Mesenchymal stem cell (in vitro differentiated cells and primary cell): Measurements from ENCODE around the gene CALML4.

Experiments
- DNase-seq: peaks from one replicate; pipeline ENCODE4 v3.0.0-alpha.2; 2013
- H2AFZ ChIP-seq: one replicate; pipeline ENCODE4 v1.6.1; 2013; ENCODE audit warnings: low read depth, mild to moderate bottlenecking, control low read depth, inconsistent platforms, low read length, moderate library complexity
- H2AK5ac ChIP-seq: 2 replicates; pipeline ENCODE4 v1.6.1; 2013; ENCODE audit warnings: low read length, moderate library complexity, mild to moderate bottlenecking, inconsistent platforms; ENCODE audit not compliant: severe bottlenecking
- H2BK120ac ChIP-seq: one replicate; pipeline ENCODE4 v1.6.1; 2013; ENCODE audit warnings: low read depth, mild to moderate bottlenecking, inconsistent platforms, low read length, moderate library complexity
- H2BK12ac ChIP-seq, 2 experiments: one replicate each; pipeline ENCODE4 v1.6.1; 2013; ENCODE audit warnings: inconsistent platforms in 2 of 2, low read length in 2 of 2, mild to moderate bottlenecking in 2 of 2, moderate library complexity in 2 of 2, control low read depth in 1 of 2
- H2BK15ac ChIP-seq: one replicate; pipeline ENCODE4 v1.6.1; 2013; ENCODE audit warnings: mild to moderate bottlenecking, low read depth, inconsistent platforms; ENCODE audit not compliant: poor library complexity, severe bottlenecking
- H2BK5ac ChIP-seq: 2 replicates; pipeline ENCODE4 v1.6.1; 2013; ENCODE audit warnings: low read depth, mild to moderate bottlenecking, low read length, control low read depth, inconsistent platforms; ENCODE audit not compliant: poor library complexity, severe bottlenecking
- H3K14ac ChIP-seq, 2 experiments: one replicate each; pipeline ENCODE4 v1.6.1; 2013; ENCODE audit warnings: inconsistent platforms in 2 of 2, low read length in 2 of 2, control low read depth in 1 of 2, mild to moderate bottlenecking in 1 of 2, moderate library complexity in 1 of 2
- H3K18ac ChIP-seq, 2 experiments: one replicate each; pipeline ENCODE4 v1.6.1; 2013; ENCODE audit warnings: inconsistent platforms in 2 of 2, low read length in 2 of 2, control low read depth in 1 of 2, low read depth in 1 of 2, mild to moderate bottlenecking in 1 of 2
- H3K23ac ChIP-seq, 2 experiments: one replicate each; pipeline ENCODE4 v1.6.1; 2013; ENCODE audit warnings: inconsistent platforms in 2 of 2, low read length in 2 of 2, mild to moderate bottlenecking in 2 of 2, moderate library complexity in 2 of 2, control low read depth in 1 of 2
- H3K27ac ChIP-seq: 2 replicates; pipeline ENCODE4 v1.5.1; 2013; ENCODE audit warnings: mild to moderate bottlenecking, moderate library complexity, low read length, control low read depth, inconsistent platforms; ENCODE audit not compliant: poor library complexity, severe bottlenecking
- H3K27me3 ChIP-seq, 2 experiments: 2 replicates each; pipeline versions ENCODE4 v1.6.1 to v1.7.0; 2013; ENCODE audit warnings: low read length in 2 of 2, mild to moderate bottlenecking in 2 of 2, moderate library complexity in 2 of 2, control low read depth in 1 of 2, inconsistent platforms in 1 of 2; ENCODE audit not compliant: control insufficient read depth in 1 of 2, insufficient read depth in 1 of 2
- H3K36me3 ChIP-seq, 2 experiments: 2 replicates each; pipeline versions ENCODE4 v1.6.1 to v1.7.0; 2013; ENCODE audit warnings: low read length in 2 of 2, control low read depth in 1 of 2, inconsistent platforms in 1 of 2, low read depth in 1 of 2, mild to moderate bottlenecking in 1 of 2; ENCODE audit not compliant: insufficient read depth in 2 of 2, control insufficient read depth in 1 of 2
- H3K4ac ChIP-seq, 2 experiments: one replicate each; pipeline ENCODE4 v1.6.1; 2013; ENCODE audit warnings: inconsistent platforms in 2 of 2, low read length in 2 of 2, mild to moderate bottlenecking in 2 of 2, moderate library complexity in 2 of 2, control low read depth in 1 of 2, low read depth in 1 of 2
- H3K4me1 ChIP-seq: 2 replicates; pipeline ENCODE4 v1.6.1; 2013; ENCODE audit warnings: low read depth, low read length, control low read depth; ENCODE audit not compliant: control insufficient read depth, insufficient read depth
- H3K4me2 ChIP-seq: 2 replicates; pipeline ENCODE4 v1.6.1; 2013; ENCODE audit warnings: low read length, mild to moderate bottlenecking, inconsistent platforms; ENCODE audit not compliant: poor library complexity, severe bottlenecking
- H3K4me3 ChIP-seq, 2 experiments: 2 replicates each; pipeline versions ENCODE4 v1.5.1 to v1.7.0; 2013; ENCODE audit warnings: low read length in 2 of 2, mild to moderate bottlenecking in 2 of 2, control low read depth in 1 of 2, low read depth in 1 of 2; ENCODE audit not compliant: insufficient read depth in 1 of 2
- H3K79me1 ChIP-seq: replicated peaks from 2 replicates; pipeline ENCODE4 v1.6.1; 2013; ENCODE audit warnings: mild to moderate bottlenecking, control low read depth, low read length, inconsistent platforms; ENCODE audit not compliant: poor library complexity, severe bottlenecking
- H3K9ac ChIP-seq: 2 replicates; pipeline ENCODE4 v1.7.0; 2013; ENCODE audit warnings: mild to moderate bottlenecking, low read length, moderate library complexity
- H3K9me3 ChIP-seq: 2 replicates; pipeline ENCODE4 v1.7.0; 2013; ENCODE audit warnings: mild to moderate bottlenecking, low read length; ENCODE audit not compliant: control insufficient read depth
- H4K8ac ChIP-seq: one replicate; pipeline ENCODE4 v1.6.1; 2013; ENCODE audit warnings: inconsistent platforms, mild to moderate bottlenecking, low read length, moderate library complexity
- H4K91ac ChIP-seq: one replicate; pipeline ENCODE4 v1.6.1; 2013; ENCODE audit warnings: mild to moderate bottlenecking, low read length, inconsistent platforms
- WGBS: methylation state at CpG from one replicate; pipeline ENCODE4 v1.1.7; 2013; ENCODE audit warnings: mixed read lengths; 5-methylcytosine and 5-hydroxymethylcytosine counted together

The CALML4 gene

GRCh38 chr15:68211656-68212320 is 6.7 kb upstream of the CALML4 start:
- no peak overlapping the region for H2BK12ac ChIP-seq
- H3K9me3 ChIP-seq: no peaks in the 10 kb centered on the region
- no peak overlapping the region for H2AFZ ChIP-seq
- H3K4me1 ChIP-seq: peaks cover 14% of the 10 kb centered on the region
- no peak for DNase-seq
- no peaks in the 10 kb centered on the region for H3K27me3 ChIP-seq
- H3K36me3 ChIP-seq: peaks cover 5 to 40% of the 10 kb centered on the region in 2 experiments
- H2AK5ac ChIP-seq: no peak overlapping the region
- H3K14ac ChIP-seq: no peak overlapping the region
- H4K91ac ChIP-seq: no peak overlapping the region
- H4K8ac ChIP-seq: peak overlapping the region; percentile 47
- H3K4me3 ChIP-seq: no peak overlapping the region
- H3K4ac ChIP-seq: no peak overlapping the region
- peaks cover 54% of the 10 kb centered on the region for H3K79me1 ChIP-seq
- no peak overlapping the region for H3K23ac ChIP-seq
- no peak overlapping the region for H2BK15ac ChIP-seq
- H2BK5ac ChIP-seq: no peak overlapping the region
- H3K4me2 ChIP-seq: no peak overlapping the region
- WGBS: 95% methylated on average over 14 of the region's 14 CpGs
- H3K18ac ChIP-seq: no peak overlapping the region
- H3K9ac ChIP-seq: no peak overlapping the region
- H2BK120ac ChIP-seq: no peak overlapping the region
- H3K27ac ChIP-seq: no peak overlapping the region

- Histone ChIP-seq H2BK5ac (no peak overlapping the region), H2AK5ac (no peak overlapping the region), H3K27ac (no peak overlapping the region), H3K18ac (peak overlapping the region in 1 of 2 experiments; percentile 26), H3K9me3 (no peaks in the 10 kb centered on the region), H3K4me3 (peak overlapping the region in 1 of 2 experiments; percentile 61), H3K23ac (no peak overlapping the region), H3K4me2 (no peak overlapping the region), H2AFZ (no peak overlapping the region), H4K91ac (peak overlapping the region; percentile 19), H2BK12ac (no peak overlapping the region), H3K14ac (no peak overlapping the region), H3K9ac (peak overlapping the region; percentile 72), H2BK15ac (no peak overlapping the region), H3K36me3 (peaks cover 0 to 47% of the 10 kb centered on the region in 2 experiments), H3K4ac (no peak overlapping the region), H3K4me1 (peaks cover 16% of the 10 kb centered on the region), H2BK120ac (no peak overlapping the region), H3K27me3 (no peaks in the 10 kb centered on the region), H3K79me1 (peaks cover 58% of the 10 kb centered on the region), H4K8ac (peak overlapping the region; percentile 0)
- 67% methylated on average over 23 of the region's 23 CpGs for WGBS
- peak; percentile 52 for DNase-seq
These were observed 5.9 kb upstream of the CALML4 start for GRCh38 chr15:68210821-68211655.

- Histone ChIP-seq H3K9me3 (no peaks in the 10 kb centered on the region), H3K27me3 (no peaks in the 10 kb centered on the region), H3K18ac (peak overlapping the region in 1 of 2 experiments; percentile 26), H3K27ac (no peak overlapping the region), H3K79me1 (peaks cover 58% of the 10 kb centered on the region), H3K36me3 (peaks cover 0 to 48% of the 10 kb centered on the region in 2 experiments), H3K14ac (no peak overlapping the region), H2AK5ac (peak overlapping the region; percentile 35), H2AFZ (no peak overlapping the region), H2BK15ac (no peak overlapping the region), H4K91ac (no peak overlapping the region), H3K4ac (no peak overlapping the region), H3K9ac (peak overlapping the region; percentile 72), H4K8ac (no peak overlapping the region), H2BK12ac (no peak overlapping the region), H3K4me2 (no peak overlapping the region), H3K23ac (no peak overlapping the region), H2BK120ac (no peak overlapping the region), H2BK5ac (no peak overlapping the region), H3K4me3 (peak overlapping the region in 1 of 2 experiments; percentile 61), H3K4me1 (peaks cover 17% of the 10 kb centered on the region)
- WGBS: 87% methylated on average over 9 of the region's 9 CpGs
- DNase-seq: no peak
These were observed 5.3 kb upstream of the CALML4 start for GRCh38 chr15:68210409-68210756.

- H2AFZ ChIP-seq: no peak overlapping the region
- H2AK5ac ChIP-seq: no peak overlapping the region
- no peak overlapping the region for H4K8ac ChIP-seq
- peak overlapping the region in 1 of 2 experiments; percentile 34 for H3K23ac ChIP-seq
- H3K4me3 ChIP-seq: no peak overlapping the region
- WGBS: 84% methylated on average over 13 of the region's 13 CpGs
- H3K9me3 ChIP-seq: no peaks in the 10 kb centered on the region
- H3K79me1 ChIP-seq: peaks cover 59% of the 10 kb centered on the region
- no peak overlapping the region for H3K27ac ChIP-seq
- H3K27me3 ChIP-seq: no peaks in the 10 kb centered on the region
- peak overlapping the region; percentile 72 for H3K9ac ChIP-seq
- H3K36me3 ChIP-seq: peaks cover 0 to 48% of the 10 kb centered on the region in 2 experiments
- no peak for DNase-seq
- no peak overlapping the region for H2BK120ac ChIP-seq
- no peak overlapping the region for H3K4me2 ChIP-seq
- H3K4me1 ChIP-seq: peaks cover 20% of the 10 kb centered on the region
- no peak overlapping the region for H2BK5ac ChIP-seq
- no peak overlapping the region for H3K4ac ChIP-seq
- H3K18ac ChIP-seq: no peak overlapping the region
- no peak overlapping the region for H3K14ac ChIP-seq
- H2BK15ac ChIP-seq: no peak overlapping the region
- H4K91ac ChIP-seq: no peak overlapping the region
- no peak overlapping the region for H2BK12ac ChIP-seq
These were observed 4.7 kb upstream of the CALML4 start for GRCh38 chr15:68209735-68210408.
